OCI-LY3 (cell line): ENCODE results near the gene PDXK.

Experiments
- CTCF ChIP-seq: fragments of 200-600, 300-600 bp; sonication (generic); IDR thresholded peaks from 2 replicates; pipeline ENCODE4 v1.5.1; 2014; ENCODE audit warnings: antibody characterized with exemption, low read length, low read depth
- EZH2phosphoT487 ChIP-seq: fragments of 200-600 bp; shearing (Covaris generic); IDR thresholded peaks from 2 replicates; pipeline ENCODE4 v1.6.1; 2018; ENCODE audit warnings: antibody characterized with exemption, mixed run types, low read depth

- TF ChIP-seq CTCF (no peak), EZH2phosphoT487 (no peak)
Observed at GRCh38 chr21:43696214-43696613, 22.7 kb upstream of the PDXK start.
